ENCODE results near the gene UBL4A. TPM values are rescaled to one million over a fixed set of nuclear protein-coding genes. Genes with fewer than 3 reads are reported as not detected.
A peak's percentile ranks its signal among the peaks of the same experiment; 100 is the strongest.

UBL4A gene
- total and polyA plus RNA-seq, 9 of the 15 experiments (the other 6 are each of a cell fraction or from before 2014, with no cell fraction given): 15.2 to 140 (median 100) TPM

DNA sequence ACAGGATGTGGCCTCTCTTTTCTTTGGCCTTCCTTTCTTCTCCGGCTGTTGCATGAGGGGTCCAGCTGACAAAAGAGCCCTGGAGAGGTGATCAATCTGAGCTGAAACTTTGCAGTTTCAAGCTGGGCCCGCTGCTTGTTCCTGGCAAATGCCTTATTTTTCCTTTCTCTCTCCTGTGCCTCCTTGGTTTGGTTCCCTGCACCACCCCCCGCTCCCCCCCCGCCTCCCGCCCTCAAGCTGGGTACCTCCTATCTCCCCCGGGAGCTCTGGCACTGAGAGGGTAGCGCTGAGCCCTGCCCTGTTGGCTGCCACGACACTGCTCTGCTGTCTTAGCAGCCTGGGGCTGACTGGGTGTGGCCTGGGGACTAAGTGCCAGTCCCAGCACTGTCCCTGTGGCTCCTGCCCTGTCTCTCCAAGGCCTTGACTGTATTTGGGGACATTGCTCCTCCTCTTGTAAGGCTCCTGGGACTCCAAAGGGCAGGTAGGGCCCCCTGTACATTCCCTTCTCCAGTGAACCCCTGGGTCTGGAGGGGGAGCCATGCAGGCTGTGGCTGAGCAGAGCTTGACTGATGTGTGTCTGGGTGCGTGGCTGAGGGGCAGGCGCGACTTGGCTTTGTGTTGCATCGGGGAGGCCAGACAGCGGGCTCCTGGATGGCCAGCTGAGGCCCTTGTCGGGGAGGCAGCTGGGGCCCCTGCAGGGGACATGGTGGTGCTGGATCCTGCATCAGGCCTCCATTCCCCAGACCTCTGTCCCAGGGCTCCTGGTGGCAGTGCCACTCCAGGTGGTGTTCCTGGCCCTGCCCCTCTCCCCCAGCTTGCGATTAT is 27.2 kb downstream of the UBL4A start:
- peak overlapping the region; percentile 59 for H3K4me3 ChIP-seq
- no peaks in the 10 kb centered on the region for H3K9me1 ChIP-seq (ENCODE audit: control insufficient read depth, insufficient read depth, low read length)
- H3K9ac ChIP-seq (ENCODE audit: insufficient read depth in 1 of 2, low read depth in 2 of 2, low read length in 2 of 2): peak overlapping the region; percentile 66 to 92
- FAIRE-seq (no peak), DNase-seq (ENCODE audit: extremely low read depth in 1 of 4, low spot score in 3 of 4) (no peak), ATAC-seq (peak; percentile 62)
- intact Hi-C loops (cut with micrococcal nuclease): no loop called here
- TF ChIP-seq FOXJ2 (tag; IDR thresholded peaks at IDR 0.05) (no peak), KAT2B (IDR thresholded peaks at IDR 0.05; ENCODE audit: low read depth, low read length) (no peak), TAF15 (IDR thresholded peaks at IDR 0.05; ENCODE audit: low read depth, low read length) (no peak), MAZ (CRISPR knock-in tag; conservative IDR thresholded peaks at IDR 0.05 in 1 of 2, IDR thresholded peaks at IDR 0.05 in 1 of 2) (0 out of 4 replicates have a peak, but pooled peaks of 1 of the 2 experiments have one; percentile 3)
- peak overlapping the region; percentile 81 for H3K4me2 ChIP-seq (ENCODE audit: insufficient read depth, low read length)
- H2AFZ ChIP-seq (ENCODE audit: low read depth, low read length): no peak overlapping the region
- ChIA-PET POLR2A (interaction anchor here (0.5 to 2.9 kb wide), 13 partner anchors 14 to 1529 kb away, joined by 3 to 11 read pairs (median 5); partner anchors contain the start of genes ATP6AP1, LAGE3 and UBL4A), CTCF (ENCODE audit: low intra/inter-chr PET ratio) (no interaction called here)
- peaks cover 35% of the 10 kb centered on the region; the same call in 2 of the 3 replicates for H3K36me3 ChIP-seq (ENCODE audit: control insufficient read depth, insufficient read depth, low read length)
- no peaks in the 10 kb centered on the region for H3K9me3 ChIP-seq (replicated peaks; ENCODE audit: control insufficient read depth, insufficient read depth, low read depth, low read length)
- H4K20me1 ChIP-seq (replicated peaks; ENCODE audit: control insufficient read depth, insufficient read depth, low read length): peaks cover 3% of the 10 kb centered on the region; the same call in 1 of the 2 replicates
- no peaks in the 10 kb centered on the region for H3K27me3 ChIP-seq (ENCODE audit: control insufficient read depth in 2 of 2, insufficient read depth in 2 of 2, low read length in 2 of 2)
- BruUV-seq (replicated peaks): no TSS peak
- in situ Hi-C loops (cut with MboI): no loop called here
- peak overlapping the region; percentile 74; the same call in 2 of the 3 replicates for H3K27ac ChIP-seq (ENCODE audit: extremely low read depth, low read depth, low read length)
- H3K79me2 ChIP-seq (ENCODE audit: control insufficient read depth, insufficient read depth, low read length): peaks cover 30% of the 10 kb centered on the region
- H3K4me1 ChIP-seq (replicated peaks in 1 of 2; ENCODE audit: control insufficient read depth in 2 of 2, insufficient read depth in 2 of 2, low read length in 2 of 2): peaks cover 7 to 50% of the 10 kb centered on the region in 2 experiments; a peak in 3 of 5 replicates
- WGBS (ENCODE audit: insufficient coverage, low coverage, missing lambda C conversion rate): 8% methylated on average over 4 of the region's 15 CpGs
